ENCODE data around the gene TNS3. TPM values are rescaled to one million over a fixed set of nuclear protein-coding genes. Genes with fewer than 3 reads are reported as not detected.

The TNS3 gene
- total RNA-seq (2022; extraction: Qiagen RNA extraction; ENCODE audit: low read depth): 74.6 to 96.1 TPM (median 89.2 TPM) in 5 replicates

GRCh38 chr7:47581804-47582763 lies at the start of gene TNS3:
TSS of gene TNS3 (minus strand) at chr7:47582111. CDS start at chr7:47439636, 142,475 bp downstream.

All from A549 treated with DMSO at 1 μM for 4 hours (cell line).